H1 (cell line): Measurements from ENCODE around the gene ADAM12. TPM values are rescaled to one million over a fixed set of nuclear protein-coding genes. Genes with fewer than 3 reads are reported as not detected.

Experiments used
- CTCF ChIA-PET: fragments of 300-600 bp; sonication (Branson Sonifier 250); formaldehyde crosslinking; loops from one replicate; lab custom pipeline; 2021; ENCODE audit not compliant: partially characterized antibody; lab: Charles Lee
- POLR2A ChIA-PET: fragments of 300-600 bp; sonication (Branson Sonifier 250); formaldehyde crosslinking; loops from one replicate; lab custom pipeline; 2021; ENCODE audit warnings: inconsistent platforms; ENCODE audit not compliant: partially characterized antibody; lab: Charles Lee
- DNase-seq, 2 experiments: peaks; one replicate each; pipeline versions ENCODE4 v3.0.0 to v3.0.0-alpha.2; 2010 to 2022; ENCODE audit warnings: low spot score in 2 of 2, low read depth in 1 of 2, mixed read lengths in 1 of 2
- FAIRE-seq: peaks from 2 replicates; lab custom pipeline; 2011; peaks lifted over from hg19 to GRCh38; lab: Jason Lieb, UNC
- H2AFZ ChIP-seq: 2 replicates; pipeline ENCODE4 v1.8.1; 2012; ENCODE audit warnings: low read length, inconsistent platforms
- H2AK5ac ChIP-seq: 2 replicates; pipeline ENCODE4 v1.6.1; 2013; ENCODE audit warnings: low read depth, low read length
- H2BK120ac ChIP-seq: replicated peaks from 2 replicates; pipeline ENCODE3; 2013; ENCODE audit warnings: low read depth, low read length, inconsistent platforms
- H2BK12ac ChIP-seq: 2 replicates; pipeline ENCODE4 v1.6.1; 2013; ENCODE audit warnings: low read depth, low read length
- H2BK15ac ChIP-seq: 2 replicates; pipeline ENCODE4 v1.6.1; 2013; ENCODE audit warnings: low read length
- H2BK20ac ChIP-seq: 2 replicates; pipeline ENCODE4 v1.6.1; 2013; ENCODE audit warnings: low read length
- H2BK5ac ChIP-seq: 2 replicates; pipeline ENCODE4 v1.6.1; 2013; ENCODE audit warnings: low read depth, low read length
- H3K14ac ChIP-seq: 2 replicates; pipeline ENCODE4 v1.6.1; 2013; ENCODE audit warnings: inconsistent platforms; ENCODE audit not compliant: insufficient read length
- H3K18ac ChIP-seq: 2 replicates; pipeline ENCODE4 v1.6.1; 2013; ENCODE audit warnings: low read length; ENCODE audit errors: extremely low read depth
- H3K23ac ChIP-seq: 2 replicates; pipeline ENCODE4 v1.6.1; 2013; ENCODE audit warnings: inconsistent platforms; ENCODE audit not compliant: insufficient read length
- H3K23me2 ChIP-seq: 2 replicates; pipeline ENCODE4 v1.6.1; 2013; ENCODE audit warnings: low read depth, low read length
- H3K27ac ChIP-seq: 2 replicates; pipeline ENCODE4 v1.6.1; 2011; ENCODE audit warnings: low read depth, low read length, inconsistent platforms
- H3K27me3 ChIP-seq, 4 experiments: replicated peaks in 1 of 4; 1 replicate in 1 of 4; 2 replicates in 3 of 4; pipeline versions ENCODE4 v1.6.1 to v1.8.1; 2011 to 2013; ENCODE audit warnings: low read length in 3 of 4, mild to moderate bottlenecking in 3 of 4, inconsistent platforms in 2 of 4, mixed read lengths in 2 of 4, moderate library complexity in 1 of 4; ENCODE audit not compliant: control insufficient read depth in 3 of 4, insufficient read depth in 3 of 4; ENCODE audit errors: extremely low read depth in 1 of 4
- H3K36me3 ChIP-seq, 4 experiments: 2 replicates each; pipeline versions ENCODE4 v1.6.1 to v1.8.1; 2011 to 2013; ENCODE audit warnings: mild to moderate bottlenecking in 4 of 4, low read length in 3 of 4, moderate library complexity in 2 of 4, control low read depth in 1 of 4, inconsistent platforms in 1 of 4; ENCODE audit not compliant: insufficient read depth in 4 of 4, control insufficient read depth in 2 of 4
- H3K4ac ChIP-seq: replicated peaks from 2 replicates; pipeline ENCODE3; 2013; ENCODE audit warnings: low read length, low read depth, mixed read lengths, inconsistent platforms; ENCODE audit not compliant: insufficient read length
- H3K4me1 ChIP-seq, 4 experiments: replicated peaks in 1 of 4; 1 replicate in 1 of 4; 2 replicates in 3 of 4; pipeline versions ENCODE4 v1.6.1 to v1.8.1; 2011 to 2013; ENCODE audit warnings: low read length in 3 of 4, inconsistent platforms in 2 of 4, mixed read lengths in 1 of 4; ENCODE audit not compliant: insufficient read depth in 4 of 4, control insufficient read depth in 3 of 4
- H3K4me2 ChIP-seq, 2 experiments: 2 replicates each; pipeline versions ENCODE4 v1.6.1 to v1.8.1; 2011 to 2013; ENCODE audit warnings: low read depth in 2 of 2, low read length in 2 of 2, control low read depth in 1 of 2, inconsistent platforms in 1 of 2, mild to moderate bottlenecking in 1 of 2; ENCODE audit not compliant: insufficient read depth in 1 of 2
- H3K4me3 ChIP-seq, 4 experiments: fragments of 200-600, 300-600 bp in 1 of 4; sonication (generic), shearing (Covaris generic), sonication (Bioruptor Twin) in 1 of 4; 2 replicates each; pipeline versions ENCODE4 v1.5.1 to v1.8.1; 2011 to 2016; ENCODE audit warnings: low read length in 4 of 4, low read depth in 3 of 4, control low read depth in 2 of 4, inconsistent platforms in 2 of 4, mild to moderate bottlenecking in 2 of 4, mixed read lengths in 1 of 4, moderate library complexity in 1 of 4; ENCODE audit not compliant: insufficient read depth in 2 of 4; ENCODE audit errors: extremely low read depth in 1 of 4
- H3K56ac ChIP-seq: replicated peaks from 2 replicates; pipeline ENCODE3; 2013; ENCODE audit warnings: low read depth, mild to moderate bottlenecking, mixed read lengths, low read length, inconsistent platforms; ENCODE audit not compliant: insufficient read length
- H3K79me1 ChIP-seq: 2 replicates; pipeline ENCODE4 v1.6.1; 2013; ENCODE audit warnings: low read depth, low read length, control low read depth
- H3K79me2 ChIP-seq, 2 experiments: 2 replicates each; pipeline versions ENCODE4 v1.6.1 to v1.8.1; 2012 to 2013; ENCODE audit warnings: low read length in 2 of 2, mild to moderate bottlenecking in 2 of 2, inconsistent platforms in 1 of 2; ENCODE audit not compliant: insufficient read depth in 2 of 2, control insufficient read depth in 1 of 2
- H3K9ac ChIP-seq, 4 experiments: replicated peaks in 1 of 4; 1 replicate in 1 of 4; 2 replicates in 3 of 4; pipeline versions ENCODE4 v1.6.1 to v1.8.1; 2011 to 2013; ENCODE audit warnings: low read depth in 3 of 4, low read length in 3 of 4, control low read depth in 2 of 4, mild to moderate bottlenecking in 2 of 4, moderate library complexity in 2 of 4, inconsistent platforms in 1 of 4; ENCODE audit errors: extremely low read depth in 1 of 4
- H3K9me3 ChIP-seq, 2 experiments: 2 replicates each; pipeline versions ENCODE4 v1.6.1 to v1.8.1; 2012 to 2013; ENCODE audit warnings: mild to moderate bottlenecking in 2 of 2, moderate library complexity in 2 of 2, control low read depth in 1 of 2, inconsistent platforms in 1 of 2, low read depth in 1 of 2, low read length in 1 of 2, mixed read lengths in 1 of 2; ENCODE audit not compliant: insufficient read depth in 2 of 2
- H4K20me1 ChIP-seq, 2 experiments: replicated peaks in 1 of 2; 2 replicates each; pipeline versions ENCODE3 to v1.8.1; 2011 to 2013; ENCODE audit warnings: inconsistent platforms in 2 of 2, low read length in 2 of 2, mild to moderate bottlenecking in 1 of 2; ENCODE audit not compliant: insufficient read depth in 2 of 2, control insufficient read depth in 1 of 2
- H4K5ac ChIP-seq: 2 replicates; pipeline ENCODE4 v1.6.1; 2013; ENCODE audit warnings: low read length, low read depth, mixed read lengths, inconsistent platforms; ENCODE audit not compliant: insufficient read length
- H4K8ac ChIP-seq: 2 replicates; pipeline ENCODE4 v1.8.0; 2013; ENCODE audit warnings: mild to moderate bottlenecking, moderate library complexity, low read length, inconsistent platforms; ENCODE audit not compliant: insufficient read depth; ENCODE audit errors: extremely low read depth
- H4K91ac ChIP-seq: replicated peaks from 2 replicates; pipeline ENCODE3; 2013; ENCODE audit warnings: low read length, mixed read lengths, inconsistent platforms; ENCODE audit not compliant: insufficient read length
- SIN3A ChIP-seq, 2 experiments: IDR thresholded peaks in 1 of 2; conservative IDR thresholded peaks in 1 of 2; 2 replicates each; pipeline ENCODE4 v1.6.1; 2011 to 2012; ENCODE audit warnings: low read length in 2 of 2, improper control_type of control experiment in 1 of 2, low read depth in 1 of 2, mild to moderate bottlenecking in 1 of 2
- TAF7 ChIP-seq: optimal IDR thresholded peaks from 2 replicates; pipeline ENCODE3; 2011; ENCODE audit warnings: low read depth, mild to moderate bottlenecking, inconsistent platforms, low read length, moderate library complexity, borderline replicate concordance
- WGBS, 2 experiments: shearing (Covaris generic) in 1 of 2; methylation state at CpG; one replicate each; pipeline versions ENCODE4 v1.1.6 to v1.1.7; 2013 to 2015; ENCODE audit warnings: low lambda C conversion rate in 2 of 2, mixed read lengths in 2 of 2, inconsistent platforms in 1 of 2, low coverage in 1 of 2, missing lambda C conversion rate in 1 of 2; ENCODE audit not compliant: insufficient replicate concordance in 2 of 2, insufficient coverage in 1 of 2, insufficient read length in 1 of 2; ENCODE audit errors: extremely low coverage in 1 of 2, missing lambda C conversion rate in 1 of 2; 5-methylcytosine and 5-hydroxymethylcytosine counted together
- polyA plus RNA-seq, 7 experiments: library from polyadenylated mRNA; depleted of rRNA in 3 of 7; stranded (reverse) in 5 of 7; unstranded in 2 of 7; fragments of >200 nt in 5 of 7; fragments of 200-250 nt in 2 of 7; gene quantifications; 1 replicate in 5 of 7; 2 replicates in 1 of 7; 4 replicates in 1 of 7; pipeline versions ENCODE4 v1.2.1 to v1.2.3, GENCODE V29; 2011 to 2013; ENCODE audit warnings: missing spikeins in 2 of 7, mixed read lengths in 2 of 7
- total RNA-seq: library from RNA; stranded (reverse); fragmentation: NEBNext Ultra II Directional; extraction: Animal tissue kit (Norgen Biotek cat#: 25700); gene quantifications from 2 replicates; pipeline ENCODE4 v1.2.1, GENCODE V29; 2021

The ADAM12 gene
- total and polyA plus RNA-seq, 2 of the 8 experiments (the other 6 are each of a cell fraction or from before 2014, with no cell fraction given), result 0.07 to 0.17 TPM

- Histone ChIP-seq H3K4ac (no peak overlapping the region), H3K9me3 (no peaks in the 10 kb centered on the region), H3K4me2 (no peak overlapping the region), H3K4me3 (no peak overlapping the region), H3K23me2 (no peaks in the 10 kb centered on the region), H3K9ac (no peak overlapping the region), H2BK15ac (no peak overlapping the region), H4K91ac (no peak overlapping the region), H3K27ac (no peak overlapping the region), H3K4me1 (no peaks in the 10 kb centered on the region), H3K14ac (no peak overlapping the region), H2BK12ac (no peak overlapping the region), H3K56ac (no peak overlapping the region), H2AFZ (no peak overlapping the region), H4K5ac (no peak overlapping the region), H2BK120ac (no peak overlapping the region), H3K23ac (no peak overlapping the region), H4K20me1 (no peaks in the 10 kb centered on the region), H3K18ac (no peak overlapping the region), H2BK20ac (no peak overlapping the region), H3K79me2 (no peaks in the 10 kb centered on the region), H3K36me3 (no peaks in the 10 kb centered on the region), H3K79me1 (no peaks in the 10 kb centered on the region), H2BK5ac (no peak overlapping the region), H3K27me3 (no peaks in the 10 kb centered on the region), H2AK5ac (no peak overlapping the region), H4K8ac (0 out of 2 replicates have a peak overlapping the region, but pooled peaks have one; percentile 58)
- FAIRE-seq (no peak), DNase-seq (no peak)
- ChIA-PET CTCF (interaction anchor here (1.1 kb wide), 1 partner anchor 34 kb away, joined by 3 read pairs; no protein-coding TSS in a partner anchor), POLR2A (interaction anchor here (1.0 kb wide), 1 partner anchor 21 kb away, joined by 3 read pairs; no protein-coding TSS in a partner anchor)
- WGBS, 2 experiments, result 87% methylated on average over 6 of the region's 6 CpGs; no CpG with 5 or more reads in 1 of the 2 experiments
- TF ChIP-seq SIN3A (conservative IDR thresholded peaks at IDR 0.05 in 1 of 2, IDR thresholded peaks at IDR 0.05 in 1 of 2; ENCODE audit: low read depth in 1 of 2, low read length in 2 of 2) (no peak), TAF7 (no peak)
These were observed 324.9 kb downstream of the ADAM12 start for GRCh38 chr10:126063353-126063791.
